Fibroblast of villous mesenchyme (primary cell): ENCODE data around the gene ELMOD3. TPM values are rescaled to one million over a fixed set of nuclear protein-coding genes. Genes with fewer than 3 reads are reported as not detected.
"Not testable (repeated sequence)": the region's sequence is repeated elsewhere in the genome, so short reads cannot be mapped to it uniquely, and the experiment has no call there.

ENCODE experiments used
- DNase-seq: peaks from one replicate; pipeline ENCODE4 v3.0.0-alpha.2; 2010; ENCODE audit warnings: low read depth
- H3K4me3 ChIP-seq: 2 replicates; pipeline ENCODE4 v1.5.1; 2011; ENCODE audit warnings: low read depth, mild to moderate bottlenecking, low read length
- small RNA-seq: library from RNA; depleted of rRNA; stranded (forward); fragments of <200 nt; gene quantifications from one replicate; pipeline ENCODE3, GENCODE V24; 2012
- total RNA-seq: library from RNA; depleted of rRNA; stranded (reverse); fragments of >200 nt; gene quantifications from 2 replicates; pipeline ENCODE4 v1.2.3, GENCODE V29; 2012
- TF ChIP-seq, protein P1 (sequence below): IDR thresholded peaks from 2 replicates; pipeline ENCODE4 v1.5.1; 2012; ENCODE audit warnings: low read depth, mild to moderate bottlenecking, low read length; ENCODE audit not compliant: insufficient read depth

ELMOD3 gene
- total RNA-seq, 1 donor: 19.4 TPM

DNA sequence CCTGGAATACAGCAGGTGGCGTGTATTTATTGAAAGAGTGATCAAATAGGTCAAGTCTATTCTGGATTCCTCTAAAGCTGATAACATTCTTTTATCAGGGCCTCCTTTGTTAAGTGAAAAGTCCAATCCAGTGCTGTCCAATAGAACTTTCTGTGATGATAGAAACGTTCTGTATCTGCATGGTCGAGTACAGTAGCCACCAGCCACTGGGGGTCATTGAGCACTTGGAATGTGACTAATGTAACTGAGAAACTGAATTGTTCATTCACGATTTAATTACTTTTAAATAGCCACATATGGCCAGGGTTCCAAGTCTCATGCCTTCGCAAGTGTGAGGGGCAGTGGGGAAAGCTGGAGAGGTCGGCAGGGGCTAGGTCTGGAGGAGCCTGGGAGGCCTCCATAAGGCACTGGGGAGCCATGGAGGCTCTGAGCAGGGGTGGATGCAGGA lies 84.5 kb downstream of the ELMOD3 start:
- no peak for DNase-seq
- TF ChIP-seq, protein P1, sequence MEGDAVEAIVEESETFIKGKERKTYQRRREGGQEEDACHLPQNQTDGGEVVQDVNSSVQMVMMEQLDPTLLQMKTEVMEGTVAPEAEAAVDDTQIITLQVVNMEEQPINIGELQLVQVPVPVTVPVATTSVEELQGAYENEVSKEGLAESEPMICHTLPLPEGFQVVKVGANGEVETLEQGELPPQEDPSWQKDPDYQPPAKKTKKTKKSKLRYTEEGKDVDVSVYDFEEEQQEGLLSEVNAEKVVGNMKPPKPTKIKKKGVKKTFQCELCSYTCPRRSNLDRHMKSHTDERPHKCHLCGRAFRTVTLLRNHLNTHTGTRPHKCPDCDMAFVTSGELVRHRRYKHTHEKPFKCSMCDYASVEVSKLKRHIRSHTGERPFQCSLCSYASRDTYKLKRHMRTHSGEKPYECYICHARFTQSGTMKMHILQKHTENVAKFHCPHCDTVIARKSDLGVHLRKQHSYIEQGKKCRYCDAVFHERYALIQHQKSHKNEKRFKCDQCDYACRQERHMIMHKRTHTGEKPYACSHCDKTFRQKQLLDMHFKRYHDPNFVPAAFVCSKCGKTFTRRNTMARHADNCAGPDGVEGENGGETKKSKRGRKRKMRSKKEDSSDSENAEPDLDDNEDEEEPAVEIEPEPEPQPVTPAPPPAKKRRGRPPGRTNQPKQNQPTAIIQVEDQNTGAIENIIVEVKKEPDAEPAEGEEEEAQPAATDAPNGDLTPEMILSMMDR: no peak
- no peak overlapping the region for H3K4me3 ChIP-seq

DNA sequence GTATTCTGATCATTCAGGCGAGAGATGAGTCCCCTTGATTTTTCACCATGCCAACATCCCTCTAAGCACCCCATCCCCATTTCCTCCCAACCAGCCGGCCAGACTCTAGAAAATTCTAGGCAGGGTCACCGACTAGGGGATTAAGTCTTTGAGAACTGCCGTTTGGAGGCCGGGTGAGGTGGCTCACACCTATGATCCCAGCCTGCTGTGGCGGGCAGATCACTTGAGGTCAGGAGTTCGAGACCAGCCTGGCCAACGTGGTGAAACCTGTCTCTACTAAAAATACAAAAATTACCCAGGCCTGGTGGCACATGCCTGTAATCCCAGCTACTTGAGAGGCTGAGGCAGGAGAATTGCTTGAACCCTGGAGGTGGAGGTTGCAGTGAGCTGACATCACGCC lies 85.0 kb downstream of the ELMOD3 start:
- not testable (repeated sequence) for DNase-seq

DNA sequence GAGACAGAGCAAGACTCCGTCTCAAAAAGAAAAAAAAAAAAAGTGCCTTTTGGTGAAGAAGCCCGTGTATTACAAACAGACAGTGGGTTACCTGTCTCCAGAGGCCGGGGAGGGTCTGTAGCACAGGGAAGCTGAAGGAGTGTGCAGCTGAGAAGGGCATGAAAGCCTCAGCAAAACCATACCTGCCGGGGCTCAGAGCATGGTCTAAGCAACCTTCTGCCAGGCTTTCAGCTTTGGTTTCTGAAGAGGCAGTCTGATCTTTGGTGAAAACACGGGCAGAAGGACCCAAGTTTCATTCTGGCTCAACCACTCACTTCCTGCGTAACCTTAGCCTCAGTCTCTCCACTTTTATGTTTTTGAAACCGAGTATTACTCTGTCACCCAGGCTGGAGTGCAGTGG lies 85.4 kb downstream of the ELMOD3 start:
- no peak overlapping the region for H3K4me3 ChIP-seq
- DNase-seq: no peak
- TF ChIP-seq, protein P1: no peak

More for the DNA sequence above, 85.0 kb downstream of the ELMOD3 start:
- H3K4me3 ChIP-seq: not testable (repeated sequence)

DNA sequence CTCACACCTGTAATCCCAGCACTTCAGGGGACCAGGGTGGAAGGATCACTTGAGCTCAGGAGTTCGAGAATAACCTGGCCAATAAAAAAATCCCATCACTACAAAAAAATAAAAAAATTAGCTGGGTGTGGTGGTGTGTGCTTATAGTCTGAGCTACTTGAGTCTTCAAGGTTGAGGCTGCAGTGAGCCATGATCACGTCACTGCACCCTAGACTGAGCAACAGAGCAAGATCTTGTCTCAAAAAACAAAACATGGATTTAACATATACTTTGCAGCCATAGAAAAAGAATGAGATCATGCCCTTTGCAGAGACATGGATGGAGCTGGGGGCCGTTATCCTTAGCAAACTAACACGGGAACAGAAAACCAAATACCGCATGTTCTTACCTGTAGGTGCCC lies 86.2 kb downstream of the ELMOD3 start:
- DNase-seq: no peak
- TF ChIP-seq, protein P1: no peak
- H3K4me3 ChIP-seq: no peak overlapping the region

Small RNAs within 50 kb of the gene (small RNA-seq; reads per million reads assigned to genes)
- not detected for gene AC062037.1
- not detected for gene AC062037.2
- gene RF00019: not detected
- gene RN7SL113P: not detected

Other genes starting within 250 kb of the ELMOD3 start
- gene TCF7L1, start 221.4 kb upstream of the ELMOD3 start, total RNA-seq: 4.3 and 9.0 TPM in 2 replicates
- 119 and 131 TPM in 2 replicates for gene TGOLN2, start 26.8 kb upstream of the ELMOD3 start, total RNA-seq
- 45.1 and 56.1 TPM in 2 replicates for gene RETSAT, start 241 bp upstream of the ELMOD3 start, total RNA-seq
- gene CAPG, start 55.6 kb downstream of the ELMOD3 start, total RNA-seq: 56.6 and 75.7 TPM in 2 replicates
- gene SH2D6, start 63.9 kb downstream of the ELMOD3 start, total RNA-seq: 0.43 TPM in 1 of 2 replicates, not detected in the other
- 113 and 124 TPM in 2 replicates for gene MAT2A, start 184.4 kb downstream of the ELMOD3 start, total RNA-seq
- gene GGCX, start 206.7 kb downstream of the ELMOD3 start, total RNA-seq: 35.8 and 51.4 TPM in 2 replicates
- 2.2 and 3.5 TPM in 2 replicates for gene VAMP8, start 222.8 kb downstream of the ELMOD3 start, total RNA-seq
- 18.1 and 22.9 TPM in 2 replicates for gene VAMP5, start 229.7 kb downstream of the ELMOD3 start, total RNA-seq
- 130 and 221 TPM in 2 replicates for gene RNF181, start 241.0 kb downstream of the ELMOD3 start, total RNA-seq
- 8.6 and 10.6 TPM in 2 replicates for gene TMEM150A, start 247.9 kb downstream of the ELMOD3 start, total RNA-seq